Astrocyte (in vitro differentiated cells and primary cell): ENCODE results near the gene ARHGAP32.

Experiments
- CTCF ChIP-seq: IDR thresholded peaks from 2 replicates; pipeline ENCODE4 v1.5.1; 2011; ENCODE audit warnings: low read depth, mild to moderate bottlenecking, inconsistent platforms, low read length, moderate library complexity; ENCODE audit not compliant: insufficient read depth
- EZH2 ChIP-seq: IDR thresholded peaks from 2 replicates; pipeline ENCODE4 v1.6.1; 2012; ENCODE audit warnings: mild to moderate bottlenecking, low read length, inconsistent platforms; ENCODE audit not compliant: insufficient read depth

GRCh38 chr11:129236850-129237249 lies 44.7 kb upstream of the ARHGAP32 start:
- TF ChIP-seq EZH2 (no peak), CTCF (no peak)
